Stimulated activated CD8-positive, alpha-beta memory T cell treated with anti-CD3 and anti-CD28 coated beads, Interleukin-7, amount 100 ng/mL, for 4 hours (primary cell): Measurements from ENCODE around the gene TDRD10.

Source experiments
- DNase-seq, 2 donors: peaks; one replicate each; pipeline ENCODE4 v3.0.0-alpha.2; 2020; ENCODE audit warnings: low read depth in 2 of 2

TDRD10 gene

GRCh38 chr1:154553056-154554030 is 51.3 kb downstream of the TDRD10 start:
- DNase-seq, result no peak

GRCh38 chr1:154556422-154556821 is 54.4 kb downstream of the TDRD10 start:
- no peak for DNase-seq

GRCh38 chr1:154557248-154557938 is 55.4 kb downstream of the TDRD10 start:
- no peak for DNase-seq

DNA sequence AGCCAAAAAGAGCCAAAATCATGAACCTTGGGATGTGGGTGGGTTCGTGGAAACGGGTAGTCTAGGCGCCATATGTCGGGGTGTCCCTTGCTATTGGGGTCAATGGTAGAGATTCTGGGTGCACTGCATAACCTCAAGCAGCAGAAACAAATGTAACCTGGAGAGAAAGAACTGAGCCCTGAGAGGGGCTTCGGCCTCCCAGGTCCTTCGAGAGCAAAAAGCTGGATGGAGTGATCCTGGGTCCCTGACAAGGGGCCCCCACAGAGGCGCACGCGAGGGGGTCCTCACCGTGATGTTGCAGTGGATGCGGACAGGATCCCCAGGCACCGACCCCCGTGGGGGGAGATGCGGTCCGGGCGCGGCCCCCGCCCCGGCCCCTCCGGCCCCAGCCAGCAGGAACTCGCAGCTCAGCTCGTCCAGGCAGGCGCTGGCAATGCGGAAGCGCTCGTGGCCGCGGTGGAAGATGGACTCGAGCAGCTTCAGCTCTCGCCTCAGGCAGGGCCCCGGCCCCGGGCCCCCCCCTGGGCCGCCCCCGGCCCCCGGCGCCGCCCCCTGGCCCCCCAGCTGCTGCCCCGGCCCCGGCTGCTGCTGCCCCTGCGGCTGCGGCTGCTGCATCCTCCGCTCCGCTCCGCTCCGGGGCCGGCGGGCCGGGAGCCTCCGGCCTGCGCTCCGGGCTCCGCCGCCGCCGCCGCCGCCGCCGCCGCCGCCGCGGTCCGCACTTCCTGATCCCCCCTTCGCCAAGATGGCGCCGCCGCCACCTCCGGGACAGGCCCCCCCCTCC is 56.1 kb downstream of the TDRD10 start, which contains the start of gene UBE2Q1:
TSS of gene UBE2Q1 (minus strand) at position 724 of the 781 bp plus-strand sequence. CDS start at position 615, 109 bp downstream.
- DNase-seq, result peak in 1 of 2 donors; percentile 28

- peak; percentile 100 for DNase-seq
These were observed 56.9 kb downstream of the TDRD10 start for GRCh38 chr1:154558720-154559465.

- peak; percentile 69 for DNase-seq
These were observed 57.5 kb downstream of the TDRD10 start for GRCh38 chr1:154559466-154560044.

GRCh38 chr1:154565876-154566275 is 63.9 kb downstream of the TDRD10 start:
- DNase-seq, result no peak

DNA sequence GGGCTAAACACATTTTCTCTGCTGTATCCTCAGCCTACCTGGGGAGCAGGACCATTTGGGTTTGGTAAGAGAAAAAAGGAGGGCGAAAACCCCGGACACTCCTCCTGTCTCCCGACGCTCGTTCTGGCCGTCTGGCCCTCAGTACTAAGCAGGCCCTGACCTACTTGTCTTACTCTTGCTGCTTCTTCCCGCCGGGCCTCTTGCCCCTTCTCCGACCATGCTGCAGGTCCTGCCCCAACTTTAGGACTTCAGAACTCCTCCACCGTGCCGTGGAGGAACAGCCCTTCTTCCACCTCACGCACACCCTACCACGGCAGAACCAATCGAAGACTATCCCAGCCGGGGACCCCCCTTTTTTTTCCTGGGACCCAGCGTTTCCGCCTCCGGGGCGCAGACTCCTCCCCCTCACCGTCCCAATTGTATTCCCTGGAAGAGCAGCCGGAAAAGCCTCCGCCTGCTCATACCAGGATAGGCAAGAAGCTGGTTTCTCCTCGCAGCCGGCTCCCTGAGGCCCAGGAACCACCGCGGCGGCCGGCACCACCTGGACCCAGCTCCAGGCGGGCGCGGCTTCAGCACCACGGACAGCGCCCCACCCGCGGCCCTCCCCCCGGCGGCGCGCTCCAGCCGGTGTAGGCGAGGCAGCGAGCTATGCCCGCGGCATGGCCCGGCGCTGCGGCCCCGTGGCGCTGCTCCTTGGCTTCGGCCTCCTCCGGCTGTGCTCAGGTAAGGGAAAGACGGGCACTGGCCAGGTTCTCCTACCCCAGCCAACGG is 65.6 kb downstream of the TDRD10 start, which contains the start of gene CHRNB2:
TSS of gene CHRNB2 (plus strand) at position 393 of the 771 bp plus-strand sequence. CDS start at position 660, 267 bp downstream.
- DNase-seq, result peak in 1 of 2 donors; percentile 51

- no peak for DNase-seq
These were observed 66.3 kb downstream of the TDRD10 start for GRCh38 chr1:154568157-154568815.

GRCh38 chr1:154571244-154571963 is 69.4 kb downstream of the TDRD10 start:
- no peak for DNase-seq

- no peak for DNase-seq
These were observed 69.9 kb downstream of the TDRD10 start for GRCh38 chr1:154571964-154572288.

GRCh38 chr1:154572468-154573167 is 70.6 kb downstream of the TDRD10 start:
- DNase-seq, result no peak

DNA sequence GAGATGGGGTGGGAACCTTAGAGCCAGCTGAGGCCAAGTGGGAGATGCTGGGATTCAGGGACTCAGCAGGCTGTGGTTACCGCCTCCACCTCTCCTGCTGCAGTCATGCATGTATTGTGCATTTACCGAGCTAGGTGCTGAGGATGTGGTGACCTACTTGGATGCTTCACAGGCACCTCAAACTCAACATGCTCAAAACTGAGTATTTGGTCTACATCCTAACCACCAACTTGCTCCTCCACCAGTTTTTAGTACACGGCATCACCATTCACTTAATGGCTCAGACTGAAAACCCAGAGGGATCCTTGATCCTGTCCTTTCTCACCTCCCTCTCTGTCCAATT is 71.1 kb downstream of the TDRD10 start:
- no peak for DNase-seq

DNA sequence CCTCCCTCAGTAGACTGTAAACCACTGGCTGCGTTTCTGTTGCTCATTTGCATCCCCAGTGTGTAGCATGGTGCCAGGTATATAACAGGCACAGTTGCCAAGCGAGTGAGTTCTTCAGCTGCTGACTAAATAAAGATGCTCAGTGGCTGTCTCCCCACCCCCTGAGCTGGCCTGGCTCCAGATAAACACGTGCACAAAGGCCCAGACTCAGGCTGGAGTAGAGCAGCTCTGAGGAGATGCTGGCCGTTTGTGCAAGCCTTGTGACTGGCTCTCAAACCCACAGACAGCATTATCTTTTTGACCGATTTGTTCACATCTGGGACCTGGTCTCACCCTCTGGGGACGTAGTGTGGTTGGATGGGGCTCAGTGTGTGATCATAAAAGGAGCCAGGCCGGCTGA is 72.7 kb downstream of the TDRD10 start:
- no peak for DNase-seq

GRCh38 chr1:154575147-154575927 is 73.3 kb downstream of the TDRD10 start:
- DNase-seq, result no peak

DNA sequence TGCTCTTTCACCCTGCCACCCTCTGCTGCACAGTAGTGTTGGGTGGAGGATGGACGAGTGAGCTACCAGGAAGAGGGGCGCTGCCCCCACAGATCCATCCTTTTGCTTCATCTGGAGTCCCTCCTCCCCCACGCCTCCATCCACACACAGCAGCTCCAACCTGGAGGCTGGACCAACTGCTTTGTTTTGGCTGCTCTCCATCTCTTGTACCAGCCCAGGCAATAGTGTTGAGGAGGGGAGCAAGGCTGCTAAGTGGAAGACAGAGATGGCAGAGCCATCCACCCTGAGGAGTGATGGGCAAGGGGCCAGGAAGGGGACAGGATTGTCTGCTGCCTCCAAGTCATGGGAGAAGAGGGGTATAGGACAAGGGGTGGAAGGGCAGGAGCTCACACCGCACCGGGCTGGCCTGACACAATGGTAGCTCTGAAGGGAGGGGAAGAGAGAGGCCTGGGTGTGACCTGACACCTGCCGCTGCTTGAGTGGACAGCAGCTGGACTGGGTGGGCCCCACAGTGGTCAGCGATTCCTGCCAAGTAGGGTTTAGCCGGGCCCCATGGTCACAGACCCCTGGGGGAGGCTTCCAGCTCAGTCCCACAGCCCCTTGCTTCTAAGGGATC is 74.0 kb downstream of the TDRD10 start:
- DNase-seq, result no peak
